ENCODE results near the gene CDKN2D.
"Not testable (repeated sequence)": the region's sequence is repeated elsewhere in the genome, so short reads cannot be mapped to it uniquely, and the experiment has no call there.

Gene CDKN2D

DNA sequence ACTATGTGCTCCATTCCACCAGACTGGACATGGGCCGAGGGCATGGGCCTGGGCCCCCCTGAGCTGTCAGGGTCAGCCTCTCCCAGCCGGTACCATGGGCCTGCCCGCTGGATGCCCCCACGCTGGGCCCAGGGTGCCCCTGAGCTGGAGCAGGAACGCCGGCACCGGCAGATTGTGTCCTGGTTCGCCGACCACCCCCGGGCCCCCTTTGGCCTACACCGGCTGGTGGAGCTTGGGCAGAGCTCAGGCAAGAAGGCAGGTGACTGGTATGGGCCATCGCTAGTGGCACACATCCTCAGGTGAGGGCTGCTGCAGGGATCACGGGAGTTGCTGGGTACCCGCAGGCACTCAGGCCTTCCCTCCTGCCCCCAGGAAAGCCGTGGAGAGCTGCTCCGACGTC is 22.0 kb downstream of the CDKN2D start:
- no peak overlapping the region for H3K4me3 ChIP-seq (replicated peaks; ENCODE audit: low read depth, low read length)
- H3K27me3 ChIP-seq (replicated peaks; ENCODE audit: control insufficient read depth, insufficient read depth, low read length), result no peaks in the 10 kb centered on the region
- peaks cover 12% of the 10 kb centered on the region for H3K36me3 ChIP-seq (ENCODE audit: control insufficient read depth, insufficient read depth, low read length)
- no peak for TF ChIP-seq CTCF (IDR thresholded peaks at IDR 0.05; ENCODE audit: insufficient read depth, low read length, poor library complexity, severe bottlenecking)
- DNase-seq (ENCODE audit: extremely low read depth, insufficient read length), result no peak

- H3K36me3 ChIP-seq (ENCODE audit: control insufficient read depth, insufficient read depth, low read length), result peaks cover 11% of the 10 kb centered on the region
- peak overlapping the region; percentile 85 for H3K4me3 ChIP-seq (replicated peaks; ENCODE audit: low read depth, low read length)
- H3K27me3 ChIP-seq (replicated peaks; ENCODE audit: control insufficient read depth, insufficient read depth, low read length), result no peaks in the 10 kb centered on the region; the same call in 1 of the 2 replicates
- no peak for TF ChIP-seq CTCF (IDR thresholded peaks at IDR 0.05; ENCODE audit: insufficient read depth, low read length, poor library complexity, severe bottlenecking)
- DNase-seq (ENCODE audit: extremely low read depth, insufficient read length), result no peak
Observed at GRCh38 chr19:10544753-10545251, 24.0 kb downstream of the CDKN2D start.

GRCh38 chr19:10544242-10544752 is 24.5 kb downstream of the CDKN2D start:
- no peak for TF ChIP-seq CTCF (IDR thresholded peaks at IDR 0.05; ENCODE audit: insufficient read depth, low read length, poor library complexity, severe bottlenecking)

DNA sequence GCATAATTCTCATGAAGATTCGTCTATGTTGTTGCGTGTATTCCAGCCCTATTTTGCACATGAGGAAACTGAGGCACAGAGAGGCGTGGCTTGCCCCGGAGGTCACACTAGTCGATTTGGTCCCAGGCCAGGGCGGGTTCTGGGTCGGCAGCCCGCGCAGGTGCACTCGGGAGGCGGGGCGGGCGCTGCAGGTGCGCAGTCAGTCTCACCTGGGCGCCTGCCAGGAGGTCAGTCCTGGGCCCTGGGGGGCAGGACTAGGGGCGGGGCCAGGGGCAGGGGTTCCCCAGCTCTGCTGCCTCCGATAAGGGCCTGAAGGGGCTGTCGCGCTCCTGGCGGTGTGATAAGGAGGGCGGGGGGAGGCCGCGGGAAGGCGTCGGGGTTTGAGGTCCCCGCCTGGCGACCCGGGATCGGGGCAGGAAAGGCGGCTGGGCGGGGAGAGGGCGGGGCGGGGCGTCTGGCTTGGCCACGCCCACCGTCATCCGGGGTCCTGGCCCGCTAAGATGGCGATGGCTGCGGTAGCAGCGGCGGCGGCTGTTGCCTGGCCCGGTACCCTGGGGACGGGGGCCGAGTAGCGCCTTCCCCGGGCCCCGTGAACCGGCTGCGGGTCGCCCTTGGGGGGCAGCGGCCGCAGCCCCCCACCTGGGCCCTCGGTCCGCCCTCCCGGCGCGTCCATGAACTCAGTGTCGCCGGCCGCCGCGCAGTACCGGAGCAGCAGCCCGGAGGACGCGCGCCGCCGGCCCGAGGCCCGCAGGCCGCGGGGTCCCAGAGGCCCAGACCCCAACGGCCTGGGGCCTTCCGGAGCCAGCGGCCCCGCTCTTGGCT is 25.1 kb downstream of the CDKN2D start, which contains the start of gene ATG4D:
TSS of gene ATG4D (plus strand) at position 485 of the 822 bp plus-strand sequence. CDS start at position 672, 187 bp downstream.
- TF ChIP-seq CTCF (IDR thresholded peaks at IDR 0.05; ENCODE audit: insufficient read depth, low read length, poor library complexity, severe bottlenecking), result no peak
- Histone ChIP-seq H3K36me3 (ENCODE audit: control insufficient read depth, insufficient read depth, low read length) (peaks cover 8% of the 10 kb centered on the region), H3K27me3 (replicated peaks; ENCODE audit: control insufficient read depth, insufficient read depth, low read length) (no peaks in the 10 kb centered on the region; the same call in 1 of the 2 replicates), H3K4me3 (replicated peaks; ENCODE audit: low read depth, low read length) (peak within 1 kb of the TSS; percentile 85)
- peak; percentile 79 for DNase-seq (ENCODE audit: extremely low read depth, insufficient read length)

More at GRCh38 chr19:10544242-10544752, 24.5 kb downstream of the CDKN2D start:
- no peak for DNase-seq (ENCODE audit: extremely low read depth, insufficient read length)
- Histone ChIP-seq H3K4me3 (replicated peaks; ENCODE audit: low read depth, low read length) (peak overlapping the region; percentile 85), H3K27me3 (replicated peaks; ENCODE audit: control insufficient read depth, insufficient read depth, low read length) (no peaks in the 10 kb centered on the region; the same call in 1 of the 2 replicates), H3K36me3 (ENCODE audit: control insufficient read depth, insufficient read depth, low read length) (peaks cover 11% of the 10 kb centered on the region)

GRCh38 chr19:10543059-10543419 is 25.7 kb downstream of the CDKN2D start:
- TF ChIP-seq CTCF (IDR thresholded peaks at IDR 0.05; ENCODE audit: insufficient read depth, low read length, poor library complexity, severe bottlenecking), result no peak
- no peak overlapping the region; the same call in 1 of the 2 replicates for H3K4me3 ChIP-seq (replicated peaks; ENCODE audit: low read depth, low read length)
- H3K36me3 ChIP-seq (ENCODE audit: control insufficient read depth, insufficient read depth, low read length), result peaks cover 8% of the 10 kb centered on the region
- no peak for DNase-seq (ENCODE audit: extremely low read depth, insufficient read length)
- H3K27me3 ChIP-seq (replicated peaks; ENCODE audit: control insufficient read depth, insufficient read depth, low read length), result no peaks in the 10 kb centered on the region; the same call in 1 of the 2 replicates

DNA sequence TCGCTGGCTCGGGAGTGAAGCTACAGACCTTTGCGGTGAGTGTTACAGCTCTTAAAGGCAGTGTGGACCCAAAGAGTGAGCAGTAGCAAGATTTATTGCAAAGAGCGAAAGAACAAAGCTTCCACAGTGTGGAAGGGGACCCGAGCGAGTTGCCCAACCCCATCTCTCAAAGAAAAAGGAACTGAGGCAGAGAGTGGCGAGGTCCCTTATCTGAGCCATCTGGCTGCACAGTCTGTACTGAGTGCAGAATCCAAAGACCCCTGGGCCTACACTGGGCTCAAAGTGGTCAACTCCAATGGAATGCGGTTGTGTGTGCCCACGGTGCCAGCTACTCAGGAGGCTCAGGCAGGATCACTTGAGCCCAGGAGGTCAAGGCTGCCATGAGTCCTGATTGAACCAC is 29.8 kb downstream of the CDKN2D start:
- not testable (repeated sequence) for H3K27me3 ChIP-seq (replicated peaks; ENCODE audit: control insufficient read depth, insufficient read depth, low read length); H3K4me3 ChIP-seq (replicated peaks; ENCODE audit: low read depth, low read length); H3K36me3 ChIP-seq (ENCODE audit: control insufficient read depth, insufficient read depth, low read length); DNase-seq (ENCODE audit: extremely low read depth, insufficient read length)
